Lung (tissue), 12 donors: ENCODE data around the gene TACR2. TPM values are rescaled to one million over a fixed set of nuclear protein-coding genes. Genes with fewer than 3 reads are reported as not detected.
A peak's percentile ranks its signal among the peaks of the same experiment; 100 is the strongest.

ENCODE experiments used
- ATAC-seq: fragments of 200-7000 bp; cut with Tn5 transposase; one replicate; pipeline ENCODE4 v1.9.1; 2020; ENCODE audit warnings: moderate number of reproducible peaks; ENCODE audit not compliant: insufficient read depth, low FRiP score
- DNase-seq, 3 donors: peaks; one replicate each; pipeline ENCODE4 v3.0.0-alpha.2; 2013 to 2017
- H3K27ac ChIP-seq, 2 donors: one replicate each; pipeline ENCODE4 v1.5.1; 2013; ENCODE audit warnings: mild to moderate bottlenecking in 2 of 2, moderate library complexity in 2 of 2, control low read depth in 1 of 2, inconsistent platforms in 1 of 2, low read depth in 1 of 2, low read length in 1 of 2
- H3K27me3 ChIP-seq, 3 donors: one replicate each; pipeline ENCODE4 v1.5.1; 2013; ENCODE audit warnings: low read length in 2 of 3; ENCODE audit not compliant: control insufficient read depth in 3 of 3, insufficient read depth in 3 of 3
- H3K36me3 ChIP-seq, 4 donors: one replicate each; pipeline ENCODE4 v1.5.1; 2013; ENCODE audit warnings: low read length in 4 of 4, mild to moderate bottlenecking in 1 of 4, moderate library complexity in 1 of 4; ENCODE audit not compliant: control insufficient read depth in 4 of 4, insufficient read depth in 4 of 4
- H3K4me1 ChIP-seq, 5 donors: one replicate each; pipeline ENCODE4 v1.5.1; 2013; ENCODE audit warnings: low read length in 5 of 5, mild to moderate bottlenecking in 2 of 5, moderate library complexity in 1 of 5; ENCODE audit not compliant: control insufficient read depth in 5 of 5, insufficient read depth in 5 of 5
- H3K4me3 ChIP-seq: one replicate; pipeline ENCODE4 v1.5.1; 2013; ENCODE audit warnings: mild to moderate bottlenecking, control low read depth, moderate library complexity
- H3K9ac ChIP-seq, 2 donors: one replicate each; pipeline ENCODE4 v1.5.1; 2013; ENCODE audit warnings: low read length in 2 of 2, control low read depth in 1 of 2; ENCODE audit not compliant: insufficient read depth in 1 of 2
- H3K9me3 ChIP-seq, 4 donors: one replicate each; pipeline ENCODE4 v1.5.1; 2013; ENCODE audit warnings: low read length in 3 of 4, mild to moderate bottlenecking in 1 of 4, moderate library complexity in 1 of 4; ENCODE audit not compliant: control insufficient read depth in 4 of 4, insufficient read depth in 3 of 4
- CTCF ChIP-seq: IDR thresholded peaks from 2 replicates; pipeline ENCODE4 v1.5.1; 2012; ENCODE audit warnings: mild to moderate bottlenecking; ENCODE audit errors: control extremely low read depth, extremely low read depth
- WGBS, 2 donors: extraction: QIAGEN DNeasy Blood & Tissue Kit; methylation state at CpG; one replicate each; pipeline ENCODE4 v1.1.7; 2013; 5-methylcytosine and 5-hydroxymethylcytosine counted together
- polyA plus RNA-seq, 2 donors: library from polyadenylated mRNA; stranded (reverse); fragments of 200-250 nt; gene quantifications; one replicate each; pipeline ENCODE4 v1.2.1, GENCODE V29; 2013
- total RNA-seq, 2 donors: library from RNA; depleted of rRNA in 1 of 2; stranded (reverse); fragments of >200 nt in 1 of 2; gene quantifications; one replicate each; pipeline ENCODE4 v1.2.1, GENCODE V29; 2014 to 2021
- donor health status: control.
- donor health status: control.
- donor health status: Bipolar disorder and iron deficiency.
- donor health status: healthy.
- donor health status: DM: yes; HTN: yes; CAD: no.

TACR2 gene
- total and polyA plus RNA-seq, 4 donors = 0.28 to 0.83 (median 0.50) TPM

DNA sequence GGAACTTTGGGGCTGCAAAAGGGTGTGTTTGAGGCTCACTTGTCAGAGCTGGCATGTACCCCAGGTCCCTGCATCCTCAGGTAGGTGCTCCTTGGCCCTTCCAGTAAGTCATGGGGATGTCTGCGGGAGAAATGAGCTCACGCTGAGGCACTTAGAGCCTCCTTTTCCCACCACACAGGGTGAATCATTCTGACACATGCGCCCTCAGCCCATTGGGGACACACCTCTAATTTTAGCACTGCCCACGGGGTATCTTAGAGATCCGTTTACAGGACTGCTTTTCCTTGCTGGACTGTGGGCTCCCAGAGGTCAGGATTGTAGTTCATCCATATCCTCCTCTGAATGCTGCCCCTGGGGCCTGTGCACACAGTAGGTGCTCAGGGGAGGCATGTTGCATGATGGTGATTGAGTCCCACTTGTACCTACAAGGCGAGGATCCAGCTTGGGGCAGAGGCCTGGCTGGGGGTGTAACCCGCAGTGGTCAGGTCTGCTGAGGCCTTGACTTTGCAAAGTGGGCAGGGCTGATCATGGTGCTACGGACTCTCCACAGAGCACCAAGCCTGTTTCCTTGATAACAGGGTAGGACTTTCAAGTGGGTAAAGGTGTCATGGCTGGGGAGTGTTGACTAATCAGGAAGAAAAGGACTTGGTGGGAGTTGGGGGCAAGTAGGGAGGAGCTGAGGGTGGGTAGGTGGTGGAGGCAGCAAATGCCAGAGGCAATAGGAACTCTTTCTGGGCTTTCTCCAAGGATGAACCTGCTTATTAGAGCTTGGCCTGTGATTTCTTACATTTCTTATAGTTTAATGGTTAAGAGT, 40.4 kb upstream of the TACR2 start:
- H3K4me1 ChIP-seq = peaks cover 0 to 36% (median 3%) of the 10 kb centered on the region in 5 donors
- H3K4me3 ChIP-seq = no peak overlapping the region
- no peak for ATAC-seq
- H3K36me3 ChIP-seq = no peaks in the 10 kb centered on the region
- WGBS, 2 donors = 75 to 83% methylated on average over 8 of the region's 8 CpGs
- peak overlapping the region in 1 of 2 donors; percentile 59 for H3K27ac ChIP-seq
- H3K27me3 ChIP-seq = peaks cover 0 to 7% (median under 1%) of the 10 kb centered on the region in 3 donors
- H3K9me3 ChIP-seq = no peaks in the 10 kb centered on the region
- no peak for TF ChIP-seq CTCF
- H3K9ac ChIP-seq = no peak overlapping the region
- no peak for DNase-seq

DNA sequence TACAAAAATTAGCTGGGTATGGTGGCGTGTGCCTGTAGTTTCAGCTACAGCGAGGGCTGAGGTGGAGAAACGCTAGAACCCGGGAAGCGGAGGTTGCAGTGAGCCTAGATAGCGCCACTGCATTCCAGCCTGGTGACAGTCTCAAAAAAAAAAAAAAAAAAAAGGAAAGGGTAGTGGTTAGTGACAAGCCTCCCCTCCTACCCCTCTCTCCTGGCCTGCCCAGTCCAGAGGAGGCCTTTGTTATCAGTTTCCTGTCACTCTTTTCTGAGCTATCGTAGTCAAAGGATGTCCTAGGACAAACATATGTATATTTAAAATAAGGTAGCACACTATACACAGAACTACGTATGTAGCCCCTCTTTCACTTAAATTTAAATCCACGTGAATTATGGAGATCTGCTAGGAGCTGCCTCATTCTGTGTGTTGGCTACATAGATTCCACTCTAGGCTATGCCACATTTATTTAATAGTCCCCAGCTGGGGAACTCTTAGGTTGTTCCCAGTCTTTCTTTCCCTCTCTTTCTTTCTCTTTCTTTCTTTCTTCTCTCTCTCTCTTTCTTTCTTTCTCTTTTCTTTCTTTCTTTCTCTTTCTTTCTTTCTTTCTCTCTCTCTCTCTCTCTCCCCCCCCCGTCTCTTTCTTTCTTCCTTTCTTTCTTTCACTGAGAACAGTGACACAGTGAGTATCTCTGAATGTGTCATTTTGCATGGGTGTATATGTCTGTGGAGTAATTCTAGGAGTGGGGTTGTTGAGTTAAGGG, 38.5 kb upstream of the TACR2 start:
- Histone ChIP-seq H3K4me3 (no peak overlapping the region), H3K36me3 (no peaks in the 10 kb centered on the region), H3K4me1 (peaks cover 0 to 32% (median 2%) of the 10 kb centered on the region in 5 donors), H3K9ac (no peak overlapping the region), H3K27ac (peak overlapping the region in 1 of 2 donors; percentile 36), H3K27me3 (peaks cover 0 to 12% (median 5%) of the 10 kb centered on the region in 3 donors), H3K9me3 (no peaks in the 10 kb centered on the region)
- ATAC-seq (no peak), DNase-seq (no peak)
- WGBS, 2 donors = 80 to 87% methylated on average over 9 to 10 of the region's 10 CpGs
- TF ChIP-seq CTCF = no peak

- no peak for ATAC-seq
- no peak for DNase-seq
- peak overlapping the region in 1 of 2 donors; percentile 6 for H3K27ac ChIP-seq
Measured at GRCh38 chr10:69453795-69454194, 37.1 kb upstream of the TACR2 start.

More at GRCh38 chr10:69453795-69454194, 37.1 kb upstream of the TACR2 start:
- Histone ChIP-seq H3K36me3 (no peaks in the 10 kb centered on the region), H3K4me1 (peaks cover 0 to 27% (median 0%) of the 10 kb centered on the region in 5 donors), H3K4me3 (no peak overlapping the region), H3K9me3 (no peaks in the 10 kb centered on the region), H3K27me3 (peaks cover 0 to 12% (median 5%) of the 10 kb centered on the region in 3 donors), H3K9ac (no peak overlapping the region)
- TF ChIP-seq CTCF = no peak
